HAP-1 (cell line): ENCODE data around the gene MCTP1.

ENCODE experiments used
- DNase-seq, 2 experiments: peaks; one replicate each; pipeline ENCODE4 v3.0.0-alpha.2; 2016 to 2020; ENCODE audit warnings: low spot score in 2 of 2
- H3K27me3 ChIP-seq: fragments of 250-450 bp; sonication (Bioruptor Pico); 2 replicates; pipeline ENCODE4 v1.5.1; 2020; ENCODE audit warnings: low read depth, mild to moderate bottlenecking, moderate library complexity
- H3K36me3 ChIP-seq: fragments of 250-450 bp; sonication (Bioruptor Pico); replicated peaks from 2 replicates; pipeline ENCODE4 v1.5.1; 2020; ENCODE audit warnings: mild to moderate bottlenecking
- H3K4me1 ChIP-seq: fragments of 250-450 bp; sonication (Bioruptor Pico); 2 replicates; pipeline ENCODE4 v1.5.1; 2020; ENCODE audit warnings: mild to moderate bottlenecking
- H3K4me3 ChIP-seq: fragments of 250-450 bp; sonication (Bioruptor Pico); 2 replicates; pipeline ENCODE4 v1.5.1; 2020; ENCODE audit warnings: mild to moderate bottlenecking, moderate library complexity
- H3K9me3 ChIP-seq: fragments of 250-450 bp; sonication (Bioruptor Pico); 2 replicates; pipeline ENCODE4 v1.5.1; 2020; ENCODE audit warnings: mild to moderate bottlenecking, moderate library complexity
- in situ Hi-C: fragments of 300-500 bp; cut with MboI; formaldehyde crosslinking; loops from 3 replicates; pipeline ENCODE4 v1.14.3; 2020; ENCODE audit warnings: low sequenced_read_pairs, inconsistent platforms, mixed read lengths

MCTP1 gene

DNA sequence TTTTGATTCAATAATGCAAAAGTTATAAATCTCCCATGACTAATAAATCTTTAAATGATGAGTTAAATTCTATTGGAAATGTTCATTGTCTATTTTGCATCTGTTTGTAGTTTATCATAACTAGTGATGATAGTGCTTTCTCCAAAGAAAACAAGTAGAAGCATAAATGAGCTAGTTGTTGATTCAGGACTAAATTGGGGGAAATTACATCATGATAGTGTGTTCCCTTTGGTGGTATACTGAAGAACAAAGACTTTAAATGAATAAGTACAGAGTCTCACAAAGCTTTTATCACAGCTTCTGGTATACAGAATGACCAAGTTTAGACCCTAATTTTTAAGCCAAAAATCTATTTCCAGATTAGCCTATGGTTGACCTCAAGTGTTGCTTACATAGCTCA is 173.8 kb downstream of the MCTP1 start:
- Histone ChIP-seq H3K4me3 (no peak overlapping the region), H3K4me1 (no peaks in the 10 kb centered on the region), H3K36me3 (no peaks in the 10 kb centered on the region), H3K9me3 (no peaks in the 10 kb centered on the region), H3K27me3 (no peaks in the 10 kb centered on the region)
- DNase-seq: no peak
- in situ Hi-C loops: no loop called here

DNA sequence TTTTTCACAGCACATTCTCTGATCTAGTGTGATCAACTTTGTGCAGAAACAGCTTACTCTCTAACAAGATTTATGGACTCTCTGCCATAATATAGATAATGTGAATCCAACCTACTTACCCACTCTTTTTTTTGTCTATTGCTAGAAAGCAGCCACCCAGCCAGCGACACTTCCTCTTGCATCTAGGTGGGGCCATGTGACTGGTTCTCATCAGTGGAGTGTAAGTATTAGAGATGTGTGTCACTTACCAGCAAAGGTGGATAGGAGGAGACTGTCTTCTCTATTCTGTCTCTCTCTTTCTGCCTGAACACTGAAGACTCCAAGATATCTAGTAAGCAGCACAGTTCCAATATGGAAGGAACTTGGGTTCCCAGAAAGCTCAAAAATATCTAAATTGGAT is 174.8 kb downstream of the MCTP1 start:
- Histone ChIP-seq H3K9me3 (no peaks in the 10 kb centered on the region), H3K36me3 (no peaks in the 10 kb centered on the region), H3K27me3 (no peaks in the 10 kb centered on the region), H3K4me3 (no peak overlapping the region), H3K4me1 (no peaks in the 10 kb centered on the region)
- in situ Hi-C loops: no loop called here
- no peak for DNase-seq

- H3K36me3 ChIP-seq: no peaks in the 10 kb centered on the region
- in situ Hi-C loops: no loop called here
- DNase-seq: no peak
- H3K9me3 ChIP-seq: no peaks in the 10 kb centered on the region
- H3K4me3 ChIP-seq: no peak overlapping the region
- H3K4me1 ChIP-seq: no peaks in the 10 kb centered on the region
- no peaks in the 10 kb centered on the region for H3K27me3 ChIP-seq
These were observed 177.8 kb downstream of the MCTP1 start for GRCh38 chr5:95107138-95107537.

DNA sequence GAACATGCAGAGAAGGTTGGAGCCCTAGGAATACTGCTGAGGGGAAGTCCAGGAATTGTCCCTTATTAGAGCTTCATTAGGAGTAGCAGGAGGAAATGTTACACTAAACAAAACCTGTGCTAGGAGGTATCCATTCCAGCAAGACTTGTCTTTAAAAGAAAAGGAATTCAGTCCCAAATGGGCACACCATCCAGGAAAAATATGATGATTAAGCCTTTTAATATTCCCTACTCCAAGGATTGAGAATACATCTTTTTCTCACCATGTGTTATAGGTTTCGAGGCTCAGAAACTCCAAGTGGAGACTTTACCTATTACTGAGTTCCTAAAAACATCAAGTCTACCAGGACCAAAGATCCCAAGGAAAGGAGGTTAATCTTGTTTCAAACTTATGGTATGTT is 179.3 kb downstream of the MCTP1 start:
- Histone ChIP-seq H3K4me1 (no peaks in the 10 kb centered on the region), H3K9me3 (no peaks in the 10 kb centered on the region), H3K27me3 (no peaks in the 10 kb centered on the region), H3K4me3 (no peak overlapping the region), H3K36me3 (no peaks in the 10 kb centered on the region)
- DNase-seq: no peak
- in situ Hi-C loops: no loop called here

GRCh38 chr5:95102687-95103086 is 182.2 kb downstream of the MCTP1 start:
- in situ Hi-C loops: no loop called here
- no peaks in the 10 kb centered on the region for H3K9me3 ChIP-seq
- H3K4me1 ChIP-seq: no peaks in the 10 kb centered on the region
- no peaks in the 10 kb centered on the region for H3K27me3 ChIP-seq
- no peak overlapping the region for H3K4me3 ChIP-seq
- no peaks in the 10 kb centered on the region for H3K36me3 ChIP-seq
- DNase-seq: no peak

GRCh38 chr5:95102080-95102479 is 182.8 kb downstream of the MCTP1 start:
- Histone ChIP-seq H3K9me3 (no peaks in the 10 kb centered on the region), H3K27me3 (no peaks in the 10 kb centered on the region), H3K4me3 (no peak overlapping the region), H3K4me1 (no peaks in the 10 kb centered on the region), H3K36me3 (no peaks in the 10 kb centered on the region)
- DNase-seq: no peak
- in situ Hi-C loops: no loop called here

GRCh38 chr5:95100551-95100950 is 184.3 kb downstream of the MCTP1 start:
- Histone ChIP-seq H3K27me3 (no peaks in the 10 kb centered on the region), H3K4me1 (no peaks in the 10 kb centered on the region), H3K36me3 (no peaks in the 10 kb centered on the region), H3K4me3 (no peak overlapping the region), H3K9me3 (no peaks in the 10 kb centered on the region)
- DNase-seq: no peak
- in situ Hi-C loops: no loop called here

DNA sequence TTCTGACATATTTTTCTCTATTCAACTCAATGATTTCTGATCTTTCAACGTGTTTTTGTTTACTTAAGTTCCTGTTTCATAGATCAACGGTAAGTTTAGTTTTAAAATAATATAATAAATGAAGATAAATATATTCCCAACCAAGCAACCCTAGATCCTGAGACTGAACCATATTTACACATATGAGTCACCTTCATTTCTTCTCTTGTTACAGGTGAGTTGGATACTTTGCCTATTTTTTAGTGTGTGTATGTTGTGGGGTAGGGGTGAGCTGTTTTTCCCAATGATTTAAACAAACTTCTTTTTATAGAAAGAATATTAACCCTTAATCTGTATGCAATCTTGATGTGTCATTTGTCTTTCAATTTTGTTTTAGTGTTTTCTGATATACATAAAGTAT is 186.9 kb downstream of the MCTP1 start:
- Histone ChIP-seq H3K4me1 (no peaks in the 10 kb centered on the region), H3K9me3 (no peaks in the 10 kb centered on the region), H3K27me3 (no peaks in the 10 kb centered on the region), H3K4me3 (no peak overlapping the region), H3K36me3 (no peaks in the 10 kb centered on the region)
- no peak for DNase-seq
- in situ Hi-C loops: no loop called here

DNA sequence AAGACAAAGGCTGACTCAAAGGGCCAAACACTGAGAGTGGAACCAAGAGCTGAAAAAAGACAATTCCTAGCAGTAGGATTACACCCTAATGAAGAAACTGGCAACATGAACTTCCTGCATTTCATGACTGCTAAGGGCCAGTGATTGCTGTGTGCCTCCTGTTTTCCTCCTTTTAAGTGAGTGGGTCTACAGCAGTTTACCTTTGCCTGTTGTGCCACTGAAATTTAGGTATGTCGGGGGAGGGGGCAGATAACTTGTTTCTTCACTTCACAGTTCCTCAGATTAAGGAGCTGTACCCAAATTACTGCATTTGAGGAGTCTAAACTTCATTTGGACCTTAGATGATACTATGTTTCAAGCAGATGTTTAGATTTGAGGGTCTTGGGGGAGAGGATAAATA is 191.7 kb downstream of the MCTP1 start:
- no peaks in the 10 kb centered on the region for H3K4me1 ChIP-seq
- no peak for DNase-seq
- in situ Hi-C loops: no loop called here
- no peaks in the 10 kb centered on the region for H3K36me3 ChIP-seq
- no peaks in the 10 kb centered on the region for H3K27me3 ChIP-seq
- H3K9me3 ChIP-seq: no peaks in the 10 kb centered on the region
- no peak overlapping the region for H3K4me3 ChIP-seq

DNA sequence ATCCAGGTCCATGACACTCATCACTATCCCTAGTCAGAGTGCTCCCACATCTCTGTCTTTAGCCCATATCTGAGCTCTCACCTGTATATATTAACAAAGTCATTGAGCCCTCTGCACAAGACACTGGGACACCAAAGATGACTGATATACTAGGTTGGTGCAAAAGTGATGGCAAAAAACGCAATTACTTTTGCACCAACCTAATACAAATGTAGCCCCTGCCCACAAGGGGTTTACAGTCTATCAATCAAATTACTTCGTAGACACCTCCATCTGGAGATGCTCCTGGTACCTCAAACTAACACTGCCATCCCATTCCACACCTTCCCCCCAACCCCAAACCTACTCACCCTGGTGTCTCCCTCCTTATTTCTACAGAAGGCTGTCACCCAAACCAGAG is 194.1 kb downstream of the MCTP1 start:
- in situ Hi-C loops: no loop called here
- no peak for DNase-seq

DNA sequence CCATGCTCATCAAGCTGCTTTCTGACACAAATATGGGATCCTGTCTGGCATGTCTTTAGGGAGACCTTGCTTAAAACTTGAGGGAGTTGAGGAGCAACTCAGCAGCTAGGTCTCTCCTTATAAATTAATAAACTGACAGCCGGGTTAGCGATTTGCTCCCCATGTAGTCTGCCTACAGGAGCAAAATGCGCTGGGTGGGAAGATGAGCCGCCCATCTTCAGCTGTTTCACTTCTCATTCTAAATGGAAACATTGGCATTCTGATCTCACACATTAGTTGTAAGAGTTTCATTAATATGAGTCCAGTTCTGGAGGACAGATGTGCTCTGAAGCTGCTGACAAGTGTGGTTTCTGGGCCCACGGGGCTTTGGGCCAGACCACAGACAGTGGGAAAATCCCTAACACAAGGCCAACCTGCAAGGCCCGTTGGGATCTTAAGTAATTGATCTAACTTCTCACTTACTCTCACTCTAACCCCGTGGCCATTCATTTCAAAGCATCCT is 197.0 kb downstream of the MCTP1 start:
- no peaks in the 10 kb centered on the region for H3K27me3 ChIP-seq
- DNase-seq: no peak
- no peak overlapping the region for H3K4me3 ChIP-seq
- in situ Hi-C loops: no loop called here
- no peaks in the 10 kb centered on the region for H3K4me1 ChIP-seq
- no peaks in the 10 kb centered on the region for H3K9me3 ChIP-seq
- H3K36me3 ChIP-seq: no peaks in the 10 kb centered on the region

More for the DNA sequence above, 194.1 kb downstream of the MCTP1 start:
- H3K9me3 ChIP-seq: no peaks in the 10 kb centered on the region
- H3K4me3 ChIP-seq: no peak overlapping the region
- no peaks in the 10 kb centered on the region for H3K27me3 ChIP-seq
- H3K4me1 ChIP-seq: no peaks in the 10 kb centered on the region
- no peaks in the 10 kb centered on the region for H3K36me3 ChIP-seq

DNA sequence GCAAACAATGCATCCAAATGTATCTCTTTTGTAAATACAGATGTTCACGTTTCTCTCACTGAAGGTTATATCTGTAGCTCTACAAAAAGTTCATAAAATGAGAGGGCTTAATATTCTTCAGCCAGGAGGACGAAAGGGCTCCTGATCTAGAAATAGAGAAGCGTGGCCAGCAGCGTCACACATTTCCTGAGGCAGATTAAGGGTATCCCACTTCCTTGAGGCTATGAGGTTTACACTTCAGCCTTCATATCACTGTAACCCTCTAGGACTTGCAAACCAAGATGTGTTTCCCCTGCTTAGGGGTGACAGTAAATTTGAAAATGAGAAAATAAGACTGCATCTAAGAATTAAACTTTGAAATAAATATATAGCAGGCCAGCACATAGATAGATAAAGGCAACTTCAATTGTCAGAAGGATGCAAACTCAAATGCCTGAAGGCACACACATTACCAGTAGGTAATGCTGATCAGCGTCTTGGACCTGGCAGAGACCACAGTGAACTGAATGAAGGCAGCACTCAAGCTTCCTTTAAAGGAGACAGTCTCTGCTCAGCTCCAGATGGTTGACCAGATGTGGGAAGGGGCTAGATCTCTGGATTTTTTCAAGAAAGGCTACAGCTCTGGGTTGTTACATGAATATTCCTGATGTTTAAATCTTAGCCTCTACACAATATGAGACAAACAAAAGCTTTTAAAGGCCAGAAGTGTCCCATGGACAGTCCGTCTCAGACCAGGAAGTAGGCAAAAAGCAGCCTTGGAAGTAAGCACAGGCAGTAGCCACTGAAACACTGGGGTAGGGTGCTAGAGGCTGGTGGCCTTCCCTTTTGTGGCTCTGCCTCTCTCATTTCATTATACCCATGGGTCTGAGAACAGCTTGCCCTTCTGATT is 197.7 kb downstream of the MCTP1 start:
- in situ Hi-C loops: no loop called here
- H3K9me3 ChIP-seq: no peaks in the 10 kb centered on the region
- H3K4me3 ChIP-seq: no peak overlapping the region
- no peaks in the 10 kb centered on the region for H3K27me3 ChIP-seq
- no peaks in the 10 kb centered on the region for H3K4me1 ChIP-seq
- no peak for DNase-seq
- H3K36me3 ChIP-seq: no peaks in the 10 kb centered on the region

GRCh38 chr5:95084757-95085156 is 200.1 kb downstream of the MCTP1 start:
- Histone ChIP-seq H3K4me3 (no peak overlapping the region), H3K27me3 (no peaks in the 10 kb centered on the region), H3K36me3 (no peaks in the 10 kb centered on the region), H3K9me3 (no peaks in the 10 kb centered on the region), H3K4me1 (no peaks in the 10 kb centered on the region)
- in situ Hi-C loops: no loop called here
- DNase-seq: no peak

DNA sequence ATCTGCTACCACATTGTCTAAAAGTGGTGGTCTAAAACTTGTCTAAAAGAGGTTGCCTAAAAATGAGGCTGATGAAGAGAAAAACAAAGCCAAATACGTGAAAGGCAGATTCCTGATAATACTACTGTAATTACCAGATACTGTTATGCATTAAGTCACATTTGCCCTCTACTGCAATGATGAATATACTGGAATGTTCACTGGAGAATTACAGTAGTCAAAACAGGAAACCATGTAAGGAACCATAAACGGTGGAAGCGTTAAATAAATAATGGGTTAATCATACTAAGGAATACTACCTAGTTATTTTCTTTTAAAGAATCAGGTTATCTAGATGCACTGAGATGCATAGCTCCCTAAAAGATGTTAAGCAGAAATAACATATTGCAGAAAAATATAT is 201.3 kb downstream of the MCTP1 start:
- no peaks in the 10 kb centered on the region for H3K9me3 ChIP-seq
- DNase-seq: no peak
- H3K4me1 ChIP-seq: no peaks in the 10 kb centered on the region
- in situ Hi-C loops: no loop called here
- H3K27me3 ChIP-seq: no peaks in the 10 kb centered on the region
- H3K4me3 ChIP-seq: no peak overlapping the region
- H3K36me3 ChIP-seq: no peaks in the 10 kb centered on the region

- in situ Hi-C loops: no loop called here
- Histone ChIP-seq H3K4me1 (no peaks in the 10 kb centered on the region), H3K36me3 (no peaks in the 10 kb centered on the region), H3K9me3 (no peaks in the 10 kb centered on the region), H3K4me3 (no peak overlapping the region), H3K27me3 (no peaks in the 10 kb centered on the region)
- no peak for DNase-seq
These were observed 202.9 kb downstream of the MCTP1 start for GRCh38 chr5:95081982-95082381.
